Activated naive CD4-positive, alpha-beta T cell treated with anti-CD3 and anti-CD28 coated beads, Interleukin-2, amount 10 ng/mL, durations not matched to agents 7 days and 5 days (primary cell): ENCODE results near the gene L3MBTL4.

ENCODE experiments used
- CTCF ChIA-PET: fragments of 350-600 bp; sonication (Branson Sonifier 250); formaldehyde crosslinking; loops from one replicate; lab custom pipeline; 2021; ENCODE audit warnings: antibody characterized with exemption; lab: Charles Lee
- DNase-seq: peaks from one replicate; pipeline ENCODE4 v3.0.0-alpha.2; 2020
- H3K27ac Mint-ChIP-seq: one replicate; pipeline ENCODE4 v1.8.0; 2021; ENCODE audit warnings: mild to moderate bottlenecking, moderate library complexity, mixed read lengths
- H3K27me3 Mint-ChIP-seq: one replicate; pipeline ENCODE4 v1.8.0; 2021; ENCODE audit warnings: mild to moderate bottlenecking, mixed read lengths
- H3K36me3 Mint-ChIP-seq: one replicate; pipeline ENCODE4 v1.8.0; 2021; ENCODE audit warnings: mixed read lengths
- H3K4me1 Mint-ChIP-seq: one replicate; pipeline ENCODE4 v1.8.0; 2021; ENCODE audit warnings: mixed read lengths
- H3K4me3 Mint-ChIP-seq: one replicate; pipeline ENCODE4 v1.8.0; 2021; ENCODE audit warnings: mild to moderate bottlenecking, moderate library complexity, mixed read lengths
- H3K9me3 Mint-ChIP-seq: one replicate; pipeline ENCODE4 v1.8.0; 2021; ENCODE audit warnings: mixed read lengths

The L3MBTL4 gene

GRCh38 chr18:6254456-6254855 lies 160.3 kb downstream of the L3MBTL4 start:
- no peaks in the 10 kb centered on the region for H3K36me3 Mint-ChIP-seq
- H3K4me3 Mint-ChIP-seq: no peak overlapping the region
- no peaks in the 10 kb centered on the region for H3K27me3 Mint-ChIP-seq
- H3K4me1 Mint-ChIP-seq: no peaks in the 10 kb centered on the region
- DNase-seq: no peak
- no peak overlapping the region for H3K27ac Mint-ChIP-seq
- H3K9me3 Mint-ChIP-seq: peaks cover 21% of the 10 kb centered on the region
- CTCF ChIA-PET: no interaction called here

- Mint-ChIP-seq H3K4me1 (no peaks in the 10 kb centered on the region), H3K27me3 (no peaks in the 10 kb centered on the region), H3K27ac (no peak overlapping the region), H3K9me3 (peaks cover 2% of the 10 kb centered on the region), H3K4me3 (no peak overlapping the region), H3K36me3 (no peaks in the 10 kb centered on the region)
- CTCF ChIA-PET: no interaction called here
- no peak for DNase-seq
These were observed 163.6 kb downstream of the L3MBTL4 start for GRCh38 chr18:6251084-6251483.

GRCh38 chr18:6249788-6250187 lies 164.9 kb downstream of the L3MBTL4 start:
- Mint-ChIP-seq H3K4me1 (no peaks in the 10 kb centered on the region), H3K9me3 (peaks cover 2% of the 10 kb centered on the region), H3K27ac (no peak overlapping the region), H3K36me3 (no peaks in the 10 kb centered on the region), H3K4me3 (no peak overlapping the region), H3K27me3 (no peaks in the 10 kb centered on the region)
- CTCF ChIA-PET: no interaction called here
- no peak for DNase-seq

- H3K36me3 Mint-ChIP-seq: no peaks in the 10 kb centered on the region
- H3K4me1 Mint-ChIP-seq: no peaks in the 10 kb centered on the region
- H3K27ac Mint-ChIP-seq: no peak overlapping the region
- CTCF ChIA-PET: no interaction called here
- no peaks in the 10 kb centered on the region for H3K27me3 Mint-ChIP-seq
- H3K9me3 Mint-ChIP-seq: peaks cover 2% of the 10 kb centered on the region
- H3K4me3 Mint-ChIP-seq: no peak overlapping the region
- no peak for DNase-seq
These were observed 165.5 kb downstream of the L3MBTL4 start for GRCh38 chr18:6249170-6249569.

GRCh38 chr18:6248017-6248416 lies 166.7 kb downstream of the L3MBTL4 start:
- no peak for DNase-seq
- no peak overlapping the region for H3K4me3 Mint-ChIP-seq
- no peaks in the 10 kb centered on the region for H3K4me1 Mint-ChIP-seq
- H3K36me3 Mint-ChIP-seq: no peaks in the 10 kb centered on the region
- CTCF ChIA-PET: no interaction called here
- H3K27ac Mint-ChIP-seq: no peak overlapping the region
- no peaks in the 10 kb centered on the region for H3K27me3 Mint-ChIP-seq
- peaks cover 2% of the 10 kb centered on the region for H3K9me3 Mint-ChIP-seq

- H3K27me3 Mint-ChIP-seq: no peaks in the 10 kb centered on the region
- CTCF ChIA-PET: no interaction called here
- no peaks in the 10 kb centered on the region for H3K4me1 Mint-ChIP-seq
- H3K36me3 Mint-ChIP-seq: no peaks in the 10 kb centered on the region
- no peak overlapping the region for H3K4me3 Mint-ChIP-seq
- H3K27ac Mint-ChIP-seq: no peak overlapping the region
- DNase-seq: no peak
- H3K9me3 Mint-ChIP-seq: peaks cover 2% of the 10 kb centered on the region
These were observed 172.7 kb downstream of the L3MBTL4 start for GRCh38 chr18:6242004-6242403.

- DNase-seq: no peak
- no peak overlapping the region for H3K4me3 Mint-ChIP-seq
- H3K36me3 Mint-ChIP-seq: no peaks in the 10 kb centered on the region
- no peak overlapping the region for H3K27ac Mint-ChIP-seq
- H3K27me3 Mint-ChIP-seq: no peaks in the 10 kb centered on the region
- H3K9me3 Mint-ChIP-seq: peaks cover 2% of the 10 kb centered on the region
- H3K4me1 Mint-ChIP-seq: no peaks in the 10 kb centered on the region
- CTCF ChIA-PET: no interaction called here
These were observed 175.0 kb downstream of the L3MBTL4 start for GRCh38 chr18:6239716-6240115.

- H3K9me3 Mint-ChIP-seq: peaks cover 2% of the 10 kb centered on the region
- H3K36me3 Mint-ChIP-seq: no peaks in the 10 kb centered on the region
- CTCF ChIA-PET: no interaction called here
- no peak for DNase-seq
- H3K27ac Mint-ChIP-seq: no peak overlapping the region
- H3K4me1 Mint-ChIP-seq: no peaks in the 10 kb centered on the region
- H3K4me3 Mint-ChIP-seq: no peak overlapping the region
- no peaks in the 10 kb centered on the region for H3K27me3 Mint-ChIP-seq
These were observed 178.5 kb downstream of the L3MBTL4 start for GRCh38 chr18:6236258-6236657.

GRCh38 chr18:6222271-6222670 lies 192.4 kb downstream of the L3MBTL4 start:
- CTCF ChIA-PET: no interaction called here
- Mint-ChIP-seq H3K36me3 (no peaks in the 10 kb centered on the region), H3K27ac (no peak overlapping the region), H3K4me3 (no peak overlapping the region), H3K27me3 (no peaks in the 10 kb centered on the region), H3K9me3 (peaks cover 2% of the 10 kb centered on the region), H3K4me1 (no peaks in the 10 kb centered on the region)
- no peak for DNase-seq

- H3K4me3 Mint-ChIP-seq: no peak overlapping the region
- H3K36me3 Mint-ChIP-seq: no peaks in the 10 kb centered on the region
- no peak for DNase-seq
- H3K4me1 Mint-ChIP-seq: no peaks in the 10 kb centered on the region
- no peak overlapping the region for H3K27ac Mint-ChIP-seq
- no peaks in the 10 kb centered on the region for H3K27me3 Mint-ChIP-seq
- H3K9me3 Mint-ChIP-seq: peaks cover 2% of the 10 kb centered on the region
- CTCF ChIA-PET: no interaction called here
These were observed 193.1 kb downstream of the L3MBTL4 start for GRCh38 chr18:6221602-6222014.

- Mint-ChIP-seq H3K27ac (no peak overlapping the region), H3K36me3 (no peaks in the 10 kb centered on the region)
- CTCF ChIA-PET: interaction anchor here (0.6 to 1.1 kb wide), 2 partner anchors 12 to 257 kb away, joined by 3 read pairs; no protein-coding TSS in a partner anchor
These were observed 194.6 kb downstream of the L3MBTL4 start for GRCh38 chr18:6220129-6220528.

GRCh38 chr18:6219116-6219717 lies 195.5 kb downstream of the L3MBTL4 start:
- H3K4me3 Mint-ChIP-seq: no peak overlapping the region
- H3K9me3 Mint-ChIP-seq: no peaks in the 10 kb centered on the region
- CTCF ChIA-PET: interaction anchor here (0.6 to 1.1 kb wide), 2 partner anchors 11 to 256 kb away, joined by 3 read pairs; no protein-coding TSS in a partner anchor
- H3K36me3 Mint-ChIP-seq: no peaks in the 10 kb centered on the region
- H3K27me3 Mint-ChIP-seq: no peaks in the 10 kb centered on the region
- H3K27ac Mint-ChIP-seq: no peak overlapping the region
- H3K4me1 Mint-ChIP-seq: no peaks in the 10 kb centered on the region
- DNase-seq: no peak

More at GRCh38 chr18:6220129-6220528, 194.6 kb downstream of the L3MBTL4 start:
- no peak for DNase-seq
- Mint-ChIP-seq H3K27me3 (no peaks in the 10 kb centered on the region), H3K9me3 (peaks cover 2% of the 10 kb centered on the region), H3K4me1 (no peaks in the 10 kb centered on the region), H3K4me3 (no peak overlapping the region)

- H3K9me3 Mint-ChIP-seq: no peaks in the 10 kb centered on the region
- H3K4me3 Mint-ChIP-seq: no peak overlapping the region
- no peak overlapping the region for H3K27ac Mint-ChIP-seq
- no peaks in the 10 kb centered on the region for H3K27me3 Mint-ChIP-seq
- DNase-seq: no peak
- CTCF ChIA-PET: no interaction called here
- no peaks in the 10 kb centered on the region for H3K36me3 Mint-ChIP-seq
- H3K4me1 Mint-ChIP-seq: no peaks in the 10 kb centered on the region
These were observed 198.8 kb downstream of the L3MBTL4 start for GRCh38 chr18:6215888-6216287.

GRCh38 chr18:6211174-6211504 lies 203.6 kb downstream of the L3MBTL4 start:
- CTCF ChIA-PET: no interaction called here
- no peak for DNase-seq
- Mint-ChIP-seq H3K4me3 (no peak overlapping the region), H3K9me3 (no peaks in the 10 kb centered on the region), H3K4me1 (no peaks in the 10 kb centered on the region), H3K27ac (no peak overlapping the region), H3K36me3 (no peaks in the 10 kb centered on the region), H3K27me3 (no peaks in the 10 kb centered on the region)

GRCh38 chr18:6210349-6211173 lies 204.2 kb downstream of the L3MBTL4 start:
- no peaks in the 10 kb centered on the region for H3K36me3 Mint-ChIP-seq
- no peak overlapping the region for H3K4me3 Mint-ChIP-seq
- no peak overlapping the region for H3K27ac Mint-ChIP-seq
- CTCF ChIA-PET: no interaction called here
- no peaks in the 10 kb centered on the region for H3K27me3 Mint-ChIP-seq
- DNase-seq: no peak
- H3K4me1 Mint-ChIP-seq: no peaks in the 10 kb centered on the region
- no peaks in the 10 kb centered on the region for H3K9me3 Mint-ChIP-seq
